HG03565 (cell line): ENCODE measurements around the gene STXBP1.
"Not testable (repeated sequence)": the region's sequence is repeated elsewhere in the genome, so short reads cannot be mapped to it uniquely, and the experiment has no call there.

ENCODE experiments used
- ATAC-seq: cut with Tn5 transposase; IDR thresholded peaks from one replicate; pipeline ENCODE4 v1.9.1; 2021; ENCODE audit warnings: mild to moderate bottlenecking, moderate library complexity; ENCODE audit not compliant: unreplicated experiment

STXBP1 gene

GRCh38 chr9:127613583-127613954 is 1.5 kb downstream of the STXBP1 start:
- ATAC-seq: no peak

DNA sequence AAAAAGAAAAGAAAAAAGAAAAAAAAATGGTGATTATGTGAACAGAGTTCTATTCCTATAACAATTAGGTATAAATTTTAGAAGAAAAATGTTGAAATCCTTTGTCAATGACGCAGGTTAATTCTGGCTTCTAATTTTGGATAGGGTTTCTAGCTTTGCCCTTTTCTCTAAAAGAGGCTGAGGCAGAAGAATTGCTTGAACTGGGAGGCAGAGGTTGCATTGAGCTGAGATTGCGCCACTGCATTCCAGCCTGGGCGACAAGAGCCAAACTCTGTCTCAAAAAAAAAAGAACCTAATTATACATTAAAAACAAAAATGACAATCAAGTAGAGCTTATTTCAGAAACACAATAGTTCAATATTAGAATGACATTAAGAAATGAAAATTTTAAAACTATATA is 2.9 kb downstream of the STXBP1 start:
- ATAC-seq: no peak

- ATAC-seq: not testable (repeated sequence)
These were observed 9.4 kb downstream of the STXBP1 start for GRCh38 chr9:127621339-127621970.

- no peak for ATAC-seq
These were observed 14.8 kb downstream of the STXBP1 start for GRCh38 chr9:127626752-127627493.

DNA sequence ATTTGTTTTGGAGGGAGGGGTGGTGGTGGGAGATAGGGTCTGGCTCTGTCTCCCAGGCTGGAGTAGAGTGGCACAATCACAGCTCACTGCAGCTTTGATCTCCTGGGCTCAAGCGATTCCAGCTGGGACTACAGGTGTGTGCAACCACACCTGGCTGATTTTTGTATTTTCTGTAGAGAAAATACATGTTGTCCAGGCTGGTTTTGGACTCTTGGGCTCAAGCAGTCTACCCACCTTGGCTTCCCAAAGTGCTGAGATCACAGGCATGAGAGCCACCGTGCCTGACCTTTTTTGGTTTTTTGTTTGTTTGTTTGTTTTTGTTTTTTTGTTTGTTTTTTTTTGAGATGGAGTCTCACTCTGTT is 15.4 kb downstream of the STXBP1 start:
- no peak for ATAC-seq

- ATAC-seq: no peak
These were observed 16.8 kb downstream of the STXBP1 start for GRCh38 chr9:127628758-127629467.

DNA sequence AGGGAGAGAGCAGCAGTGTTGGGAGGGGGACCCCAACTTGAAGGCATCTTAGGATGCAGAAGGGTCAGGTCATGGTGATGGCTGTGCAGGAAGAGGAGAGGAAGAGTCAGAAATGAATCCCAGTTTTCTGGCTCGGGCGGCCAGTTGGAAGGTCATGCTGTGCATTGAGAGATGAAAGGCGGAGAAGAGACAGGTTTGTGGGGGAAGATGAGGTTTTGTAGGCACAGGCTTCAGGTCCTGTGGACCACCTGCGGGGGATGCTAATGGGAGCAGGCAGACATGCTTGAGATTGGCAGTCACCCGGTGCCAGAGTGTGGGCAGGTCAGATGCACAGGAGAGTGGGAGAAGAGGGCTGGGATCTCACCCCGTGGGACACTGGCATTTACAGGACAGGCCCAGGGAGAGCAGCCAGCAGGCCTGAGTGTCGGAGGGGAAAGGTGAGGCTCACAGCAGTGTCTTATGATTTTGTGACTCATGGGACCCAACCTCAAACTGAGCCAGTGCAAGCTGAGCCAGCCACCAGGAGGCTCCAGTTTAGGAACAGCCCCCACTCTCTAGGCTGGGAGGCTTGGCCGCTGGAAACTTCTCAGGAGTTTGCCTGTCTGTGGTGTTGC is 17.5 kb downstream of the STXBP1 start:
- no peak for ATAC-seq

DNA sequence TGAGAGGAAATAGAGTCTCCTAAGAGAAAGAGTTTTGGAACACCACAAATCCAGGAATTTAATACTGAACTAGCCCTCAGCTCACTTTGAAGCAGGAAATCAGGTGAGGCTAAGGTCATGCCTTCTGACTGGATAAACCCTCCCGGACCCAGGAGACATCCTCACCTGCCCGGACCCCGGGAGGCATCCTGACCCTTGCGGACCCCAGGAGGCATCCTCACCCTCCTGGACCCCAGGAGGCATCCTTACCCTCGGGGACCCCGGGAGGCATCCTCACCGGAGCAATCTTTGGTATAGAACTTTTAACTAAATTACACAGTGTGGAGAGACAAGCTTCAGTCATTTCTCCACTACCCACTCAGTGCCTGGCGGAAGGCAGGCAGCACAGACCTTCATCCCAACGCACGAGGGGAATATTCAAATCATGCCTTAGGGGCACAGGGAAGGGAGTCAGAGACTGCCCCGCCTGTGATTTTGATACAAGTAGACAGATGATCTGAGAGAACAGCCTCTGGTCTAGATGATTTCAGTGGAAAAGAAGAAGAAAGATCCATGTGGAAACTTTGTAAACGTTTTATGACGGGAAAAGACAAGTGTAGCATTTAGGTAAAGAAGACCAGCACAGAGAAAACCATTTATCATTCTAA is 21.3 kb downstream of the STXBP1 start:
- ATAC-seq: no peak

DNA sequence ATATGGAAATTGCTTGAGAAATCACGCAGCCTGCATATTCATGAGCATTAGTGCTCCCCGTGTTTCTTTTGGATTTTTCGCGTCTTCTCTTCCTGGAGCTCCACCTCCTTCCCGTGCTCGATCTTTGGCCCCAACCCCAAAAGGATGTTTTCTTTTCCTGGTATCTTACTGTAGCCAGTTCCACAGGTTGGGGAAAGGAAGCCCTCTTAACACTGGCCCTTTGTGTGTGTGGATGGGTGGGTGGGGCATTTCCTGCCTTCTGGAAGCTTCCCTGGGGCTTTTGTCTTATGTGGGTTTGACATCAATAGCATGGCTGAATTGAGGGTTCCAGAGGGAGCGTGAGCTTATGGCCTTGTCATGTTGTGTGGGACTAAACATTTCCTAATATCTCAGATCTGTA is 21.9 kb downstream of the STXBP1 start:
- no peak for ATAC-seq

GRCh38 chr9:127634698-127635097 is 22.6 kb downstream of the STXBP1 start:
- no peak for ATAC-seq

GRCh38 chr9:127635201-127635735 is 23.2 kb downstream of the STXBP1 start:
- no peak for ATAC-seq

GRCh38 chr9:127637322-127637847 is 25.3 kb downstream of the STXBP1 start:
- no peak for ATAC-seq

DNA sequence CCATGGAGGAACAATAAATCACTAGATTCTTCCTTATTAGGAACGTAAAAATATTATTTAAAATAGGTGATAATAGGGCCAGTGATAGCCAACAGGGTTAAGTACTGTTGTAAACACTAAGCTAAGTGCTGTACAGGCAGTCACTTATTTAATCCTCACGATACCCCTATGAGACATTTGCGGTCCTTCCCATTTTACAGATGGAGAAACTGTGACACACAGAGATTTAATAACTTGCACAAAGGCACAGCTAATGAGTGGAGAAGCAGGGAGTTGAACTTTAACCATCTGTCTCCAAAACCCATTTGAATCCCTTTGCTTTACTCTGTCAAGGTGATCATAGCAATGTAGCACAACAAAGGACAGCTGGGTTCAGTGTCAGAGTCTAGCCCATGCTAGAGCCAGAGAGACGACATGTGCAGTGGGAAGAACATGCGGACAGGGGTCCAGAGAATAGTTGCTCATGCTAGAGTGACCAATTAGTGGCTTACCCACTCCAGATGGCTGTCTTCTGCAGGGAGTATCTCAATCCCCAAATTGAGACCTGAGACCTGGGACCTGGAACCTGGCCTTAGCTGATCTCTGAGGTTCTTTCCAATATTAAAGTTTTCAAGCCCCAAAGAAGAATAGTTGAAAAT is 28.9 kb downstream of the STXBP1 start:
- no peak for ATAC-seq

DNA sequence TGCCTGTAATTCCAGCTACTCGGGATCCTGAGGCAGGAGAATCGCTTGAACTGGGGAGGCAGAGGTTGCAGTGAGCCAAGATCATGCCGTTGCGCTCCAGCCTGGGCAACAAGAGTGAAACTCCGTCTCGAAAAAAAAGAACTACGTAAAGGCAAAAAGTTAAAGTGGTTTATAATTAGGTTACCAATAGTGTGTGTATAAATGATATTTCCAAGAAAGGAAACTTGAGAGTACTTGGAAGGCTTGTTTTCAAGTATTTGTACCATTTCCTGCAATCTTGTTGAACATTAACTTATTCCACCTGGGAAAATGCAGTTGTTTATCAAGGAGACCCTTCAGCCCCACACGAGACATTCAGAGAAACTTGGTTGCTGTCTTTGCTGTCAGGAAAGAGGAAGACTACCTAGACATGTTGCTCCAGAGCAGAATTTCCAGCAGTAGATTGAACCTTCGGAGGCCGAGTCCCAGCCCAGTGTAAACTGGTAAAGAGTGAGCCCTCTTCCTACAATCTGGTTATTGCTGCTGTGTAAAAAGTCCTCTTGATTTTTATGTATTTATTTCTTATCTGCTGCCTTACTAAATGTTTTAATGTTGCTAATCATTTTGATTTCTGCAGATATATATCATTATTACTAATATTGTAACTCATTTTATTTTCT is 30.1 kb downstream of the STXBP1 start:
- no peak for ATAC-seq

GRCh38 chr9:127644146-127644827 is 32.2 kb downstream of the STXBP1 start:
- ATAC-seq: no peak

DNA sequence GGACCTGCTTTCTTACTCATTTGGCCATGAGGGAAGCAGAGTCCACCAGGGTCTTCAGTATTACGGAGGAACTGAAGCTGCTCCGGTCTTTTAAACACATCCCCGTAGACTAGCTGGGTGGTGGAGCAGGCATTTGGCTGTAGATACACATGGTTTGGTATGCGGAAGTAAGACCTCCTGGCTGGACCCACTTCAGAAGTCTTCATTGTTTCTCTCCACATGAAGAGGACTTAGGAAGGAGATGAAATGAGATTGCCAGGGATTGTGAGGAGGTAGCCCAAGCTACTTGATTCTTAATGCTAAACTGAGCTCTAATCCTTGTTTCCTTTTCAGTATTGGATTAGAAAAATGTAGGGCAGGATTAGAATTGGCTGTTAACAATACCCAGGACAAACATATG is 32.9 kb downstream of the STXBP1 start:
- no peak for ATAC-seq

GRCh38 chr9:127647451-127647850 is 35.4 kb downstream of the STXBP1 start:
- no peak for ATAC-seq

DNA sequence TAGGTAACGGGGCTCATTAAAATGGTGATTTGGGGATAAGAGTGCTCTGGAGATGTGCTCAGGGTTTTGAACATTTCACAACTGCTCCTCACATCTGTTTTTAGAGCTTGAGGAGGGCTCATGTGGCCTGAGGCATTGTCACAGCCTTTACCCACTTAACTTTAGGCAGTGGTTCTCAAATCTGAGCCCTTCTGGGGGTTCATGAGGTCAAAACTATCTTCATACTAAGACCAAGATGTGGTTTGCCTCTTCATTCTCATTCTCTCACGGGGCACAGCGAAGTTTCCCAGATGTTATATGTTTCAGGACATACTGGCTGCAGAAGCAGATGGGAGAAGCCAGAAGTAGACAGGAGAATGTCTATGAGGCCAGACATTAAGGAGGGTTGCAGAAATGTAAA is 38.4 kb downstream of the STXBP1 start:
- ATAC-seq: no peak
